Motor neuron (in vitro differentiated cells): Measurements from ENCODE around the gene NAV2. TPM values are rescaled to one million over a fixed set of nuclear protein-coding genes. Genes with fewer than 3 reads are reported as not detected.

Experiments used
- ATAC-seq, 8 experiments: fragments of 200-7000 bp; cut with Tn5 transposase; replicated peaks in 6 of 8; 2 replicates each; pipeline ENCODE4 v1.8.0; 2021; ENCODE audit warnings: mild to moderate bottlenecking in 8 of 8, moderate library complexity in 8 of 8
- H3K27ac ChIP-seq, 2 donors: fragments of 250-450 bp; sonication (Bioruptor Pico); 2 replicates each; pipeline ENCODE4 v1.9.0; 2021; ENCODE audit warnings: antibody characterized with exemption in 2 of 2, mild to moderate bottlenecking in 2 of 2, moderate library complexity in 1 of 2
- H3K4me1 ChIP-seq, 2 donors: fragments of 250-450 bp; sonication (Bioruptor Pico); replicated peaks in 1 of 2; 2 replicates each; pipeline ENCODE4 v1.6.1; 2021; ENCODE audit warnings: antibody characterized with exemption in 2 of 2, mild to moderate bottlenecking in 2 of 2, moderate library complexity in 1 of 2
- H3K4me3 ChIP-seq, 5 donors: fragments of 250-450 bp; sonication (Bioruptor Pico); 2 replicates each; pipeline ENCODE4 v1.9.0; 2021; ENCODE audit warnings: antibody characterized with exemption in 5 of 5, mild to moderate bottlenecking in 5 of 5, moderate library complexity in 4 of 5
- WGBS, 10 experiments: fragments of 450-650 bp; shearing (Covaris generic); methylation state at CpG; one replicate each; pipeline ENCODE4 v1.0.0; 2022; 5-methylcytosine and 5-hydroxymethylcytosine counted together
- in situ Hi-C, 9 experiments: fragments of 400-800 bp; cut with MboI; loops; one replicate each; pipeline ENCODE4 v1.15.0; 2021; ENCODE audit warnings: low sequenced_read_pairs in 9 of 9, low pct_unique_long_range_greater_than_20kb in 2 of 9; ENCODE audit not compliant: unreplicated experiment in 9 of 9
- total RNA-seq, 8 experiments: library from RNA; unstranded; fragments of 300-600 nt; gene quantifications; 2 replicates each; pipeline versions ENCODE4 v1.2.3 to v1.2.4, GENCODE V29; 2022

NAV2 gene
- total RNA-seq, 8 experiments from 2014 or later = 0.54 to 23.0 (median 8.1) TPM

DNA sequence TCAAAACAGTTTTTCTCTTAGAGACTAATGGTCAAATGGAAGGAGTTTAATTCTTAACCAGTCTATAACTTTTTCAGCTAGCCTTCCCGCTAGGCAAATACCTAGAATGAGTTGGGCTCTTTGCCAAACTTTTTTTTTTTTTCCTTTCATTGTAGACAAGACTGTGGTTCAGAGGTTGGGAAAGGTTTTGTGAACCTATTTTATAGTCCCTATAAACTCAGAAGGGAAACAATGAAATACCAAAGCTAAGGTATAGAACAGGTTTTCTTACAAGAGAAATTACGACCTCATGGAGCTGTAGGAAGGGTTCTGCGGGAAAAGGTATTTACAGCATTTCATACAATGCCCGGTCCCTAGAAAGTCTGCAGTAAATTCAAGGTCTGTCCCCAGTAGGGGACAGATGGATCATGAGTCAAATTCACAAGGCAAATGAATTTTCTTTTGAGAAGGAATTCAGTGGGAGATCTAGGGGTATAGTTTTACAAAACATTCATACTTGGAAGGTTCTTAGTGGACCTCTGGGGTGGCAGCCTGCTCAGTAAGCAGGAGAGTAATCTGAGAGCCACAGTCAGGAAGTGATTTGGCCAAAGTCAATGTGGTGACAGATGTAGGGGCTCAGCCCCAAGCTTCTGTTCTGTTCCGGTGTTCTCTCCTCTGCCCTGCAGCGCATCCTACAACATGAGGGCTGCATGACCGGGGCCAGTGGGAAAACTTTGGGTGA is 300.9 kb downstream of the NAV2 start:
- peaks cover 32% of the 10 kb centered on the region in 2 donors for H3K4me1 ChIP-seq
- H3K4me3 ChIP-seq = no peak overlapping the region
- 43 to 100% (median 67%) methylated on average over 1 to 5 of the region's 7 CpGs for WGBS, 10 experiments
- in situ Hi-C loops = no loop called here
- ATAC-seq = no peak
- H3K27ac ChIP-seq = no peak overlapping the region

DNA sequence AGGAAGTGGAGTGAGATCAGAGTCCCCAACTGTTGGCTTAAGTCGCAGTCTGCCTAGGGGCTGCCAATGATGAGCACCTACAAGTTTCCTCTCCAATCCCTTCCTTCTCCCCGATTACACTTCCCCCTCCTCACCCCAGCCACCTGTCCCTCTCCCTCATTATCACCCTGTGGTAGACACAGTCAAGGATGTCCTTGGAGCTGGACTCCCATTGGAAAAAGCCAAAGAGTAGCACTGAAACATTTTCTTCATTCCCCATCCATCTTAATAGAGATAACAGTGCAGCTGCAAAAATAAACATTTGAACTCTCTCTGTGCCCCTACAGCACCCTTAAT is 301.4 kb downstream of the NAV2 start:
- H3K4me1 ChIP-seq = peaks cover 27 to 28% of the 10 kb centered on the region in 2 donors
- ATAC-seq = no peak

DNA sequence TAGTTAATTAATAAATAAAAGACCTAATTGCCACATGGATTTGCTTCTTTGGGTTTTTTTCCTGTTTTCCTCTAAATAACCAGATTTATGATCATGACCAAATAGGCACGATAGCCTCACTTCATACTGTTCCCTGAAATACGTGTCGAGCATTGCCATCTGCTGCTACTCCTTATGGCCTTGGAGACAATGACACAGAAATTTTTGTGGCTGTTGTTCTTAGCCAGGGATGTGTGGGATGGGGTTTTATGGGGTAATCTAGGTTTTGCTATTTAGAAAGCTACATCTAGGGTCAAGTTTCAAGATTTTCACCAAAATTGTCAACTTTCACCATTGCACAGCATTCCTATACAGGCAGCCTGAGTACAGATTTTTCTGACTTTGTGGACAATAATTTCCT is 302.5 kb downstream of the NAV2 start:
- Histone ChIP-seq H3K4me1 (peaks cover 20 to 24% of the 10 kb centered on the region in 2 donors), H3K27ac (no peak overlapping the region), H3K4me3 (no peak overlapping the region)
- in situ Hi-C loops = no loop called here
- WGBS, 10 experiments = 46 to 100% (median 88%) methylated on average over 1 to 3 of the region's 3 CpGs; no CpG with 5 or more reads in 3 of the 10 experiments
- no peak for ATAC-seq

More for the DNA sequence above, 301.4 kb downstream of the NAV2 start:
- Histone ChIP-seq H3K4me3 (no peak overlapping the region), H3K27ac (no peak overlapping the region)
- WGBS, 10 experiments = 0 to 36% (median 0%) methylated on average over 1 to 2 of the region's 2 CpGs; no CpG with 5 or more reads in 7 of the 10 experiments
- in situ Hi-C loops = no loop called here

DNA sequence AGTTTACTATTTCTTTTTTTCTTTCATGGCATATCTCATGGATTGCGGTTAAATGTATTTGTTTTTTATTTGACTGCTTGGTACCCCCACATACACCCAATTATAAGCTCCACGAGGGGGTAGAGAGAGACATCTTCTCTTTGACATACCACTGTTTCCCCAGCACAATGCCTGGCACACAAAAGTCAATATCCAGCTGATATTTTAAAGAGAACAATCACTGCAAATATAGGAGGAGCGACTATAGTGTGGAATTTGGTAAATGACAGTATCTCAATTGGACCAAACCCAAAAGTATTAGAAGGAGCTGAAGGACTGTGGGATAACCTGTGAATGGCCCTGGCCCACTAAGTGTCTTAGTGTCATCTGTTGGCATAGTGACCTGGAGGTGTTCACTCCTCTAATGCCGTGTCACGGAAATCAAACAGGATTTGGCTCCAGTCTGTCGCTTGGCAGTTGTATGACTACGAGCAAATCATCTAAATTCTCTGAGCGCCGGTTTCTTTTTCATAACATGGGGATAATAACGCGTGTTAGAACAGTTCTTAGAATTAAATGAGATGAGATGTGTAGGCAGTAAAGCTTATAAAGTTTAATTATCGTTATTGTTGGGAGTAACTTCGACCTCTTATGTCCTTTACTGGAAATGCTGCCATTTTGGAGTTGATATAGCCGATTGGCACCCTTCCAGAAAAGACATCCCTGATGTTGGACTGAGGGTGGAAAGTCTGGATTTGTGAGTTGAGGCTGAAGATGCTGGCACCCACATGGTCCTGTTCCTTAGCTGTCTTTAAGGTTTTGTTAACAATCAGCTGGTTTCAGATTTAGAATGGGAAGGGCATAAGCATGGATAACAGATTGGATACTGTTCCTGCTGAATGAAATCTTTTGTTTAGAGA is 303.1 kb downstream of the NAV2 start:
- H3K4me3 ChIP-seq = no peak overlapping the region
- H3K4me1 ChIP-seq = peaks cover 14 to 18% of the 10 kb centered on the region in 2 donors
- in situ Hi-C loops = no loop called here
- no peak overlapping the region for H3K27ac ChIP-seq
- ATAC-seq = no peak
- WGBS, 10 experiments = 69 to 100% (median 87%) methylated on average over 3 to 12 of the region's 14 CpGs

DNA sequence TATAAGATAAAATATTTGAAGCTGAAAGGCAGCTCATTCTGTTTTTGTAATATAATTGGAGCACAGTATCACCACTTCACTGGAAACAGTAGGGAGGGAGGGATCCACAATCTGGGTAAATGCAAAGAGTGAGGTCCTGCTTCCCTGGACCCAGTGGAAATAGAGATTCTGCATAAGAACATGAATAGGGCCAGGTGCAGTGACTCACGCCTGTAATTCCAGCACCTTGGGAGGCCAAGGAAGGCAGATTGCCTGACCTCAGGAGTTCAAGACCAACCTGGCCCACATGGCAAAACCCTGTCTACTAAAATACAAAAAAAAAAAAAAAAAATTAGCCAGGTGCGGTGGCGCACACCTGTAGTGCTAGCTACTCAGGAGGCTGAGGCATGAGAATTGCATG is 303.9 kb downstream of the NAV2 start:
- Histone ChIP-seq H3K27ac (no peak overlapping the region), H3K4me3 (no peak overlapping the region), H3K4me1 (peaks cover 7 to 17% of the 10 kb centered on the region in 2 donors)
- in situ Hi-C loops = no loop called here
- WGBS, 10 experiments = 50 to 93% (median 63%) methylated on average over 2 to 3 of the region's 3 CpGs; no CpG with 5 or more reads in 4 of the 10 experiments
- ATAC-seq = no peak

DNA sequence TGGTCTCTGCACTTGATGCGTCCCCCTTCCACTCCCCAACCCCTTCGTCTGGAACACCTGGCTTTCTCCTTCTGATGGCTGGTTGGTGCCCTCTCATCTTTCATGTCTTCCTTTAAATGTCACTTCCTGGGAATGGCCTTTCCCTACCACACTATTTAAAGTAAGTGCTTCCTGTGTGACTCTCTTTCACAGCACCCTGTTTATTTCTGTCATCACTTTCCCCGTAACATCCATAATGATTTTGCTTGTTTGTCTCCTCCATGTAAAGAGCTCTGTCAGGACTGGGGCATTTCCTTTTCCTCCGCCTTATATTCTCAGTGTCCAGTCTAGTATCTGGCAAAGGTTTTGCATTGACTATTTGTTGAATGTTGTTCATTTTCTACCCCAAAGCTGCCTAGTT is 304.7 kb downstream of the NAV2 start:
- WGBS, 10 experiments = 75 to 100% (median 94%) methylated on average over 1 to 4 of the region's 4 CpGs; no CpG with 5 or more reads in 1 of the 10 experiments
- in situ Hi-C loops = no loop called here
- peak overlapping the region in 1 of 2 donors; percentile 24 for H3K27ac ChIP-seq
- H3K4me3 ChIP-seq = no peak overlapping the region
- ATAC-seq = no peak
- peaks cover 4 to 21% of the 10 kb centered on the region in 2 donors for H3K4me1 ChIP-seq

DNA sequence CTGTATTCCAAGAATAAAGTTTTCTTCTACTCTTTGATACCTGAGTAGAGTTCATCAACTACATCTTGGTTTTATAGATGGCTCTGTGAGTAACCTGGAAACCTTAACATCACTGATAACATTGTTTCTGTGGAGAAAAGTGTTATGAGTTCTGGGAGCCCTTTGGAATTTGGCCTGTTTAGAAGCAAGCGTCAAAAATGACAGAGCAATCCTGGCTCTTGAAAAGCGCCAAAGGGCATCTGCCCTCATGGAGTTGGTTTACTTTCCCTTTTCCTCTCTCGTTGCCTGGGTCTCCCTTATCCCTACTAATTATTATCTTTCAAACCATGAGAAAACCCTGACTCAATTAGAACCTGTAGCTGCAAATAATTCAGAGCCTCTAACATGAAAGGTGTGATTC is 307.6 kb downstream of the NAV2 start:
- no peak overlapping the region for H3K4me3 ChIP-seq
- WGBS, 10 experiments = 51 to 92% (median 64%) methylated on average over 2 to 3 of the region's 3 CpGs; no CpG with 5 or more reads in 2 of the 10 experiments
- no peak overlapping the region for H3K27ac ChIP-seq
- H3K4me1 ChIP-seq = peaks cover 16 to 38% of the 10 kb centered on the region in 2 donors
- ATAC-seq = no peak
- in situ Hi-C loops = no loop called here

DNA sequence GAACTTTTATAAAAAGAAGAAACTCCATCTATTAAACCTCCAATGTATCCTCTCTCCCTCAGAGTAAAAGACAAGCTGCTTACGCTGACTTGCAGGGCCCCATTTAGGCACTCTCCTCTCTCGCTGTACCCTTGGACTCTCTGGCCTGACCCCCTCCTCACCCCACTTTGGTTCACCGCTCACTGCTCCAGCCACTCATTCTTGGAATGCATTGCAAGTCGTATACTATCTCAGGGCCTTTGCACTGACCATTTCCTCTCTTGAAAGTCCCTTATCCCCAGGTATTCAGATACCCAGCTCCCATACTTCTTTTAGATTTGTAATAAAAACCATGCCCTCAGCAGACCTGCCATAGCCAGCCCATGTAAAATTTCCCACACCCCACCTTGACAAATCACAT is 308.1 kb downstream of the NAV2 start:
- no peak overlapping the region for H3K27ac ChIP-seq

DNA sequence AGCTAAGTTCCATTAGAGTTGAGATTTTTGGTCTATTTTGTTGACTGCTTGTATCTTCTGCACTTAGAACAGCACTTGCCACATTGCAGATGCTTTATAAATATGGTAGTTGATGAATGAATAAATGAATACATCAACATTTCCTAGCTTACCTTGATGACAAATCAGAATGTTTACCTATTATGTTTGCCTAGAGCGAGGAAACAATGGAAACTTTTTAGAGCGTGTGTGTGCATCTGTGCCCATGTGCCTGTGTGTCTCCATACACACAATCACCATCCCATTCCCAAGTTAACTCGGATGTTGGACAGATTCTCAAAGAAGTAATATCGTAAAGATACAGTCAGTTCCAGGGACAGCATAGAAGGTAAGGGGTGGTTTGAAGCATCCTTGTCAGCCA is 308.6 kb downstream of the NAV2 start:
- no peak overlapping the region for H3K27ac ChIP-seq
- ATAC-seq = no peak
- H3K4me3 ChIP-seq = no peak overlapping the region
- 33 to 100% (median 79%) methylated on average over 1 to 4 of the region's 4 CpGs; no CpG with 5 or more reads in 2 of the 10 experiments for WGBS, 10 experiments
- H3K4me1 ChIP-seq = peaks cover 16 to 42% of the 10 kb centered on the region in 2 donors
- in situ Hi-C loops = no loop called here

More for the DNA sequence above, 308.1 kb downstream of the NAV2 start:
- H3K4me3 ChIP-seq = no peak overlapping the region
- no peak for ATAC-seq
- in situ Hi-C loops = no loop called here
- WGBS, 10 experiments = 60 to 96% (median 89%) methylated on average over 2 to 4 of the region's 4 CpGs; no CpG with 5 or more reads in 2 of the 10 experiments
- peaks cover 16 to 42% of the 10 kb centered on the region in 2 donors for H3K4me1 ChIP-seq

DNA sequence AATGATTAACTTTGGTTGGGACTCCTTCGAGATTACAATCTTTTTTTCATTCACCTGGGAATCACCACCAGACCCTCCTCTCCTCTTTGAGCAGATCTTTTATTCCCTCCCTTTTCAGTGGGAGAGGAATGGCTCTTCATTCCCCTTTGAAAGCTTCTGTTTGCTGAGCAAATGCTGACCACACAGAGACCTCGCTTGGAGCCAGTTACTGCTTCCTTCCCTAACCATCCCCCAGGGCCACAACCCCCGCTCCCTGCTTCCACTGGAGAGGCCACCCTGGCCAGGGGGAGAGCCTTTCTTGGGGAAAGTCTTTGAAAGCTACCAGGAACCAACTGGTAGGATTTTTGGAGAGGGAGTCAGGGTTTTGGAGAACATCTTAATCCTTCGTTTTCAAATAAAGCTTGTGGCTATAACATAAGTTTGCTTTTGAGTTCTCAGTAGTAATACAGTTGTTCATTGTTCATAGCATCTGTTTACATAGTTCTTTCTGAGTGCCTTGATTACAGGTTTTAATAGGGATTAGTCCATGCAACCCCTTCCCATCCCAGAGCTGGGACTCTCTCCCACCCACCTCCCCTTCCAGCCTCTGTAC is 309.2 kb downstream of the NAV2 start:
- WGBS, 10 experiments = 40 to 79% (median 67%) methylated on average over 1 to 3 of the region's 4 CpGs; no CpG with 5 or more reads in 6 of the 10 experiments
- Histone ChIP-seq H3K4me3 (no peak overlapping the region), H3K27ac (no peak overlapping the region), H3K4me1 (peaks cover 17 to 43% of the 10 kb centered on the region in 2 donors)
- in situ Hi-C loops = no loop called here
- peak in 1 of 8 experiments; percentile 64 for ATAC-seq

DNA sequence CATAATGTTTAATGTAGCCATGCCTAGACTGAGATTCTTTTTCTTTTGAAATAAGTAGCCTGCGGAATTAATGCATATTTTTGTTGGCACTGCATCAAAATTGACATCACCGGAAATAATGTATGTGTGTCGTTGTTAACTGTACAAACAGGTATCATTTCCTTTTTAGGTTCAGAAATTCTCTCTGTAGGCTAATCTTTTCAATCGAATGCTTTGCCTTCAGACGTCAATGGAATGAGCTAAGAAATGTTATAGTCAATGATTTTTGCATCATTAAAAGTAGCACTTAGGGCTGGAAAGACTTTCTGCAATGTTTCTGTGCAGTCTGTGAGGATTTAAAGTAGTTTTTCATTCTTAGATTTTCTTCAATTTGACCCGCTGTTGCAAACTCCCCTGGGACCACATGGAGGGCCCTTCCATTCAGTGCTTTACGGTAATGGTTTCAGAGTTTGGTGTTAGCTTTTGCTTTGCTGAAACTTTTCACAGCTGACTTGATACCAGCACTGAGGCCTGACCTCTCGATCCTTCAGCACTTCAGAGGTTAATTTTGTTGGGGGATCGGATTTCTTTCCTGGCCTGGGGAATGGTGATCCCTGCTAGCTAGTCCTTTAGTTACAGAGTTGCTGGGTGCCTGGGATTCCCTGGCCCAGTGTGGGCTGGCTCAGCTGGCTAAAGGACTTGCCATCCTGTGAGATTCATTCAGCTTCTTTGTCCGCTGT is 309.9 kb downstream of the NAV2 start:
- in situ Hi-C loops = no loop called here
- 5 to 90% (median 54%) methylated on average over 2 to 9 of the region's 10 CpGs for WGBS, 10 experiments
- Histone ChIP-seq H3K27ac (no peak overlapping the region), H3K4me1 (peaks cover 23 to 44% of the 10 kb centered on the region in 2 donors), H3K4me3 (peak overlapping the region in 2 of 5 donors; percentile 3 to 7)
- ATAC-seq = peak in 5 of 8 experiments; percentile 52 to 75 (median 60)

DNA sequence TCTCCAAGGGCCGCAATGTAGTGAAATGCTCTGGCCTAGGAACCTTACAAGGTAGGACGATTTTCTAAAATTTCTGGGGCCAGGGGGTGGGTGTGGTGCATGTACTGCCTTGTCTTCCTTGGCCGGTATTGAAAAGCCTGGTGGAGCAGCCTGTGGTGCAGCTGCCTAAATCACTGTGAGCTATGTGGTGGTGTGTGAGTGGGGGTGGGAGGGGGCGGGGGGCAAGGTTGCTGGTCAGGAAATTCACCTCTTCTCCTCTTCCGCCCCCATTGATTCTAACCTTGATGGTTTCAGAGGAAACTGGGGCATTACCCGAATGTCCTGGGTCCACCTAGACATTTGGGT is 310.4 kb downstream of the NAV2 start:
- no peak overlapping the region for H3K27ac ChIP-seq
- 10 to 80% (median 39%) methylated on average over 1 to 4 of the region's 6 CpGs; no CpG with 5 or more reads in 4 of the 10 experiments for WGBS, 10 experiments
- ATAC-seq = peak in 3 of 8 experiments; percentile 19 to 28 (median 24)
- in situ Hi-C loops = no loop called here
- H3K4me3 ChIP-seq = peak overlapping the region in 2 of 5 donors; percentile 3 to 7
- H3K4me1 ChIP-seq = peaks cover 28 to 46% of the 10 kb centered on the region in 2 donors
